Suprapubic skin (tissue), 4 donors: Measurements from ENCODE around the gene AKT1S1.

Source experiments
- EP300 ChIP-seq: sonication (generic); formaldehyde crosslinking; IDR thresholded peaks from one replicate; pipeline ENCODE4 v1.6.1; 2017; ENCODE audit warnings: antibody characterized with exemption
- POLR2A ChIP-seq, 2 donors: fragments of 450-650 bp; IDR thresholded peaks; one replicate each; pipeline ENCODE4 v1.6.1; 2017; ENCODE audit warnings: antibody characterized with exemption in 2 of 2, mild to moderate bottlenecking in 2 of 2, moderate library complexity in 2 of 2
- POLR2AphosphoS5 ChIP-seq, 3 donors: sonication (generic); formaldehyde crosslinking; IDR thresholded peaks; one replicate each; pipeline ENCODE4 v1.6.1; 2017; ENCODE audit warnings: antibody characterized with exemption in 3 of 3
- TF ChIP-seq, protein P1 (sequence below), 2 donors: fragments of 200-600 bp in 1 of 2; fragments of 450-650 bp in 1 of 2; sonication (generic) in 1 of 2; IDR thresholded peaks; one replicate each; pipeline ENCODE4 v1.5.1; 2016 to 2019; ENCODE audit warnings: antibody characterized with exemption in 2 of 2, mild to moderate bottlenecking in 1 of 2, moderate library complexity in 1 of 2

- TF ChIP-seq, protein P1, sequence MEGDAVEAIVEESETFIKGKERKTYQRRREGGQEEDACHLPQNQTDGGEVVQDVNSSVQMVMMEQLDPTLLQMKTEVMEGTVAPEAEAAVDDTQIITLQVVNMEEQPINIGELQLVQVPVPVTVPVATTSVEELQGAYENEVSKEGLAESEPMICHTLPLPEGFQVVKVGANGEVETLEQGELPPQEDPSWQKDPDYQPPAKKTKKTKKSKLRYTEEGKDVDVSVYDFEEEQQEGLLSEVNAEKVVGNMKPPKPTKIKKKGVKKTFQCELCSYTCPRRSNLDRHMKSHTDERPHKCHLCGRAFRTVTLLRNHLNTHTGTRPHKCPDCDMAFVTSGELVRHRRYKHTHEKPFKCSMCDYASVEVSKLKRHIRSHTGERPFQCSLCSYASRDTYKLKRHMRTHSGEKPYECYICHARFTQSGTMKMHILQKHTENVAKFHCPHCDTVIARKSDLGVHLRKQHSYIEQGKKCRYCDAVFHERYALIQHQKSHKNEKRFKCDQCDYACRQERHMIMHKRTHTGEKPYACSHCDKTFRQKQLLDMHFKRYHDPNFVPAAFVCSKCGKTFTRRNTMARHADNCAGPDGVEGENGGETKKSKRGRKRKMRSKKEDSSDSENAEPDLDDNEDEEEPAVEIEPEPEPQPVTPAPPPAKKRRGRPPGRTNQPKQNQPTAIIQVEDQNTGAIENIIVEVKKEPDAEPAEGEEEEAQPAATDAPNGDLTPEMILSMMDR (IDR thresholded peaks at IDR 0.05): no peak
- TF ChIP-seq POLR2A (IDR thresholded peaks at IDR 0.05): no peak
- TF ChIP-seq EP300: no peak
- TF ChIP-seq POLR2AphosphoS5 (IDR thresholded peaks at IDR 0.05): no peak
These were observed 37.4 kb downstream of the AKT1S1 start for GRCh38 chr19:49839713-49840112.
